Epithelial cell of proximal tubule (primary cell): ENCODE data around the gene BCAM. TPM values are rescaled to one million over a fixed set of nuclear protein-coding genes. Genes with fewer than 3 reads are reported as not detected.

Experiments used
- DNase-seq: peaks from one replicate; pipeline ENCODE4 v3.0.0-alpha.2; 2011; ENCODE audit warnings: low read depth
- H3K4me3 ChIP-seq: 2 replicates; pipeline ENCODE4 v1.5.1; 2011; ENCODE audit warnings: low read depth, mild to moderate bottlenecking, low read length
- total RNA-seq: library from RNA; depleted of rRNA; stranded (reverse); fragments of >200 nt; gene quantifications from 2 replicates; pipeline ENCODE4 v1.2.3, GENCODE V29; 2015
- TF ChIP-seq, protein P1 (sequence below): conservative IDR thresholded peaks from 2 replicates; pipeline ENCODE4 v1.5.1; 2012; ENCODE audit warnings: low read depth, mild to moderate bottlenecking, low read length

BCAM gene
- total RNA-seq, 1 donor from 2014 or later = 27.7 TPM

DNA sequence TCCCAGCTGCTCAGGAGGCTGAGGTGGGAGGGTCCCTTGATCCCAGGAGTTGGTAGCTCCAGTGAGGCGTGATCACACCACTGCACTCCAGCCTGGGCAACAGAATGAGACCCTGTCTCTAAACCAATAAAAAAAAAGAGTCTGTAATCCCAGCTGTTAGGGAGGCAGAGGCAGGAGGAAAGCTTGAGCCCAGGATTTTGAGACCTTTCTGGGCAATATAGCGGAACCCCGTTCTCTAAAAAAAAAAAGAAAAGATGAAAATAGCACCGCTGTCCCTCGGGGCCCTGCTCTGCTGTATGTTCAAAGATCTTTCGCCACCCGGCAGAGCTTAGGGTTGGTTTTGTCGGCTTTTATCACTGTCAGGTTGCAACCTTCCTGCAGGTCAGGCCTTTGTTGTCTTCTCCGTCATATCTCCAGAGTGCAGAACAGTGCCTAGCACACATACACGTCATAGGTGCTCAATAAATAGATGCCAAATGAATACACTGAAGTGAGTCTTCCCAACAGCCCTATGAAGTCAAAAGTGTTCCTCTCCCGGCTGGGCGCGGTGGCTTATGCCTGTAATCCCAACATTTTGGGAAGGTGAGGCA, 13.4 kb upstream of the BCAM start:
- no peak overlapping the region for H3K4me3 ChIP-seq
- TF ChIP-seq, protein P1, sequence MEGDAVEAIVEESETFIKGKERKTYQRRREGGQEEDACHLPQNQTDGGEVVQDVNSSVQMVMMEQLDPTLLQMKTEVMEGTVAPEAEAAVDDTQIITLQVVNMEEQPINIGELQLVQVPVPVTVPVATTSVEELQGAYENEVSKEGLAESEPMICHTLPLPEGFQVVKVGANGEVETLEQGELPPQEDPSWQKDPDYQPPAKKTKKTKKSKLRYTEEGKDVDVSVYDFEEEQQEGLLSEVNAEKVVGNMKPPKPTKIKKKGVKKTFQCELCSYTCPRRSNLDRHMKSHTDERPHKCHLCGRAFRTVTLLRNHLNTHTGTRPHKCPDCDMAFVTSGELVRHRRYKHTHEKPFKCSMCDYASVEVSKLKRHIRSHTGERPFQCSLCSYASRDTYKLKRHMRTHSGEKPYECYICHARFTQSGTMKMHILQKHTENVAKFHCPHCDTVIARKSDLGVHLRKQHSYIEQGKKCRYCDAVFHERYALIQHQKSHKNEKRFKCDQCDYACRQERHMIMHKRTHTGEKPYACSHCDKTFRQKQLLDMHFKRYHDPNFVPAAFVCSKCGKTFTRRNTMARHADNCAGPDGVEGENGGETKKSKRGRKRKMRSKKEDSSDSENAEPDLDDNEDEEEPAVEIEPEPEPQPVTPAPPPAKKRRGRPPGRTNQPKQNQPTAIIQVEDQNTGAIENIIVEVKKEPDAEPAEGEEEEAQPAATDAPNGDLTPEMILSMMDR = no peak
- no peak for DNase-seq

DNA sequence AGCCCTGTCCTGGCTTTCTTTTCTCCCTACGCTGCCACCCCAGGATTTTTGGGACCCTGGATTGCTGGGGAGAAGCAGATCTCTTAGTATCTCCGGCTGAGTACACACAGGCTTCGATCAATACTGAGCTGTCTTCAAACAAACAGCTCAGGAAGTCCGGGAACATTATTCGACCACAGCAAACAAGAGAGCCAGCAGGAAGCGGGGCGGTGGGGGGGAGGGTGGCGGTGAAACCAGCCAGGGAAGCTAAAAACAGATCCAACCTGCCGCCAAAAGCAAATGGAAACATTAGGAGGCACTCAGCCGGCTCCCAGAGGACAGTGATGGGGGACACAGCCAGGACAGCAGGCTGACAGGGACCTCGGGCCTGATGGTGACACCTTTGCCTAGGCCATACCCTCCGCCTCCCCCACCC, 12.2 kb upstream of the BCAM start:
- TF ChIP-seq, protein P1 = no peak
- no peak overlapping the region for H3K4me3 ChIP-seq
- DNase-seq = no peak

DNA sequence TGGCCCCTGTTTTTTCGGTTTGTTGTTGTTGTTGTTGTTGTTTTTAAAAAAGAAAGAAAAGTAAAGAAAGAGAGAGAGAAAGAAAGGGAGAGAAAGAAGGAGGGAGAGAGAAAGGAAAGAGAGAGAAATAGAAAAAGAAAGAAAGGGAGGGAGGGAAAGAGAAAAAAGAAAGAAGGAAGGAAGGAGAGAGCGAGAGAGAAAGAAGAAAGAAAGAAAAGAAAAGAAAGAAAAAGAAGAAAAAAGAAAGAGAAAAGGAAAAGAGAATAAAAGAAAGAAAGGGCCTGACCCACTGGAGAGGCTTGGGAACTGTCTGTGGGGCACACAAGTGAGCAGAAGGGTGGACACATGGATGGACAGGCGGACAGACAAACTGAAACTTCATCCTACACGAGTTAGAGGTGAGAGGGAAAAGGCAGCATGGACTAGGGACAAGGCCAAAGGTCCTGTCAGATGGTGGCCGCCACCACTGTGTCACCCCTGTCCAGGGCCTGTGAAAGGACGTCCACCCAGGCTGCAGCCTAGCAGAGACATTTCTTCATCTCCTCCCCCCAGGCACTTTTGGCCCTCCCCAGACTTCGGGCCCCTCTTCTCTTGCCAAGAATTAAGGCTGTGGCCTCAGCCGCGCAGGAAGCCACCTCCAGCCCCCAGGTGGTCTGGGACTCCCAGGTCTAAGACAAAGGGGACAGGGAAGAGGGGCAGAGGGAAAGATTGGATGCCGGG, 9.1 kb upstream of the BCAM start:
- H3K4me3 ChIP-seq = no peak overlapping the region
- DNase-seq = no peak
- TF ChIP-seq, protein P1 = no peak

DNA sequence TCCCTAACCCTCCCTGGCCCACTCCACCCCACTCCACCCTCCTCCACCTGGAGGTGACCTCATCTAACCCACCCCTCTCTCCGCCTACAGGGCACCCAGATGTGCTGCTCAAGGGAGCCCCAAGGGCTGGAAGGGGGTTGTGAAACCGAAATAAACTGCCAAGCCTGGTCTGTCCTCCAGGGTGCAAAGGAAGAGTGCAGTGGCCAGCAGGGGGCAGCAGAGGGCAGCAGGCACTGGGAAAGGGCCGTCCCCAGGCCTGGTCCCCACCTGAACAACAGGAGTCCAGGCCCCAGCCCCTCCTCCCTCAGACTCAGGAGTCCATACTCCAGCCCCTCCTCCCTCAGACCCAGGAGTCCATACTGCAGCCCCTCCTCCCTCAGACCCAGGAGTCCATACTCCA, 8.4 kb upstream of the BCAM start:
- no peak for DNase-seq
- H3K4me3 ChIP-seq = no peak overlapping the region
- TF ChIP-seq, protein P1 = peak; percentile 95

GRCh38 chr19:44803442-44804428, 5.2 kb upstream of the BCAM start:
- TF ChIP-seq, protein P1 = no peak
- H3K4me3 ChIP-seq = no peak overlapping the region

GRCh38 chr19:44806291-44806690, 2.6 kb upstream of the BCAM start:
- H3K4me3 ChIP-seq = no peak overlapping the region
- TF ChIP-seq, protein P1 = no peak
- no peak for DNase-seq

More at GRCh38 chr19:44803442-44804428, 5.2 kb upstream of the BCAM start:
- DNase-seq = no peak
